Esophagus muscularis mucosa (tissue), 4 donors: ENCODE results near the gene TRDMT1.

Experiments
- CTCF ChIP-seq, 3 experiments: fragments of 200-600 bp in 2 of 3; fragments of 450-650 bp in 1 of 3; sonication (generic) in 2 of 3; IDR thresholded peaks; one replicate each; pipeline ENCODE4 v1.5.1; 2017 to 2019; ENCODE audit warnings: antibody characterized with exemption in 3 of 3, mild to moderate bottlenecking in 2 of 3, moderate library complexity in 1 of 3
- EP300 ChIP-seq: sonication (generic); formaldehyde crosslinking; IDR thresholded peaks from one replicate; pipeline ENCODE4 v1.6.1; 2017; ENCODE audit warnings: antibody characterized with exemption
- POLR2A ChIP-seq: fragments of 450-650 bp; IDR thresholded peaks from one replicate; pipeline ENCODE4 v1.6.1; 2017; ENCODE audit warnings: antibody characterized with exemption, moderate library complexity, mild to moderate bottlenecking, low read depth
- POLR2AphosphoS5 ChIP-seq, 2 donors: sonication (generic); formaldehyde crosslinking; IDR thresholded peaks; one replicate each; pipeline ENCODE4 v1.6.1; 2017; ENCODE audit warnings: antibody characterized with exemption in 2 of 2

GRCh38 chr10:17244700-17245365 is 43.4 kb upstream of the TRDMT1 start:
- TF ChIP-seq CTCF (IDR thresholded peaks at IDR 0.05) (no peak), POLR2AphosphoS5 (IDR thresholded peaks at IDR 0.05) (no peak), POLR2A (no peak), EP300 (no peak)
